ENCODE results near the gene CRMP1.

DNA sequence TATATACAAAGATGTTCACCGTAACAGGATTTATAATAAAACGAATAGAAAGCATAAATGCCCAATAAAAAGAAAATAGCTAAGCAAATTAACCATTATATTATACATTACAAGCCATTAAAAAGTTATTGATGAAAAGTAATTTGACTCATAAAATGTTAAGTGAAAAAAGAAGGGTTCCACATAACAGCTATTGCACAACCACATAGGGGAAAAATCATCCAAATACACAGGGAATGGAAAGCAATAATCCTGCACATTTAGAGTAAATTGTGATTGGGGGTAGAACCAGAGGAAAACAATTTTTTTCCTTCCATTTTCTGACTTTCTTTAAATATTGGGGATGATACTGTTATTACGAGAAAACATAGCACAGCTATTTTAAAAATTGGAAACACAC, 38.0 kb downstream of the CRMP1 start:
- TF ChIP-seq, protein P1, sequence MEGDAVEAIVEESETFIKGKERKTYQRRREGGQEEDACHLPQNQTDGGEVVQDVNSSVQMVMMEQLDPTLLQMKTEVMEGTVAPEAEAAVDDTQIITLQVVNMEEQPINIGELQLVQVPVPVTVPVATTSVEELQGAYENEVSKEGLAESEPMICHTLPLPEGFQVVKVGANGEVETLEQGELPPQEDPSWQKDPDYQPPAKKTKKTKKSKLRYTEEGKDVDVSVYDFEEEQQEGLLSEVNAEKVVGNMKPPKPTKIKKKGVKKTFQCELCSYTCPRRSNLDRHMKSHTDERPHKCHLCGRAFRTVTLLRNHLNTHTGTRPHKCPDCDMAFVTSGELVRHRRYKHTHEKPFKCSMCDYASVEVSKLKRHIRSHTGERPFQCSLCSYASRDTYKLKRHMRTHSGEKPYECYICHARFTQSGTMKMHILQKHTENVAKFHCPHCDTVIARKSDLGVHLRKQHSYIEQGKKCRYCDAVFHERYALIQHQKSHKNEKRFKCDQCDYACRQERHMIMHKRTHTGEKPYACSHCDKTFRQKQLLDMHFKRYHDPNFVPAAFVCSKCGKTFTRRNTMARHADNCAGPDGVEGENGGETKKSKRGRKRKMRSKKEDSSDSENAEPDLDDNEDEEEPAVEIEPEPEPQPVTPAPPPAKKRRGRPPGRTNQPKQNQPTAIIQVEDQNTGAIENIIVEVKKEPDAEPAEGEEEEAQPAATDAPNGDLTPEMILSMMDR (IDR thresholded peaks at IDR 0.05) = no peak
- TF ChIP-seq POLR2A (IDR thresholded peaks at IDR 0.05) (no peak), POLR2AphosphoS5 (IDR thresholded peaks at IDR 0.05) (no peak), EP300 (IDR thresholded peaks at IDR 0.05) (no peak)

All from upper lobe of left lung (tissue), 4 donors.